Upper lobe of left lung (tissue), 6 donors: ENCODE results near the gene CA5A. TPM values are rescaled to one million over a fixed set of nuclear protein-coding genes. Genes with fewer than 3 reads are reported as not detected.

Experiments used
- ATAC-seq, 2 donors: fragments of 200-7000 bp; cut with Tn5 transposase; one replicate each; pipeline ENCODE4 v1.9.1; 2022; ENCODE audit warnings: mild to moderate bottlenecking in 2 of 2, moderate library complexity in 2 of 2; ENCODE audit not compliant: low FRiP score in 2 of 2
- DNase-seq, 2 donors: peaks; one replicate each; pipeline ENCODE4 v3.0.0-alpha.2; 2019 to 2020
- H3K27ac ChIP-seq, 4 donors: fragments of 200-600 bp; sonication (generic); one replicate each; pipeline ENCODE4 v1.5.1; 2016 to 2019
- H3K27me3 ChIP-seq, 4 donors: fragments of 200-600 bp; sonication (generic); one replicate each; pipeline ENCODE4 v1.5.1; 2017 to 2019
- H3K36me3 ChIP-seq, 4 donors: fragments of 200-600 bp; sonication (generic); one replicate each; pipeline ENCODE4 v1.5.1; 2016 to 2019
- H3K4me1 ChIP-seq, 4 donors: fragments of 200-600 bp; sonication (generic); one replicate each; pipeline ENCODE4 v1.5.1; 2018 to 2019
- H3K4me3 ChIP-seq, 4 donors: fragments of 200-600 bp; sonication (generic); one replicate each; pipeline ENCODE4 v1.5.1; 2017 to 2019; ENCODE audit warnings: mild to moderate bottlenecking in 2 of 4, moderate library complexity in 1 of 4
- H3K9me3 ChIP-seq, 4 donors: fragments of 200-600 bp; sonication (generic); one replicate each; pipeline ENCODE4 v1.5.1; 2018 to 2019
- EP300 ChIP-seq, 4 donors: sonication (generic); formaldehyde crosslinking; IDR thresholded peaks; one replicate each; pipeline ENCODE4 v1.5.1; 2017; ENCODE audit warnings: antibody characterized with exemption in 4 of 4, control low read depth in 2 of 4
- POLR2A ChIP-seq, 4 donors: fragments of 450-650 bp; IDR thresholded peaks; one replicate each; pipeline ENCODE4 v1.5.1; 2016 to 2017; ENCODE audit warnings: antibody characterized with exemption in 4 of 4, mild to moderate bottlenecking in 2 of 4
- POLR2AphosphoS5 ChIP-seq, 2 donors: sonication (generic); formaldehyde crosslinking; IDR thresholded peaks; one replicate each; pipeline ENCODE4 v1.5.1; 2017; ENCODE audit warnings: antibody characterized with exemption in 2 of 2
- WGBS, 2 donors: methylation state at CpG; one replicate each; pipeline ENCODE4 v1.1.5; 2017 to 2018; 5-methylcytosine and 5-hydroxymethylcytosine counted together
- total RNA-seq, 6 donors: library from RNA; depleted of rRNA in 4 of 6; stranded (reverse); fragments of >200 nt in 4 of 6; gene quantifications; one replicate each; pipeline versions ENCODE4 v1.1.0 to v1.2.1, GENCODE V29; 2016 to 2021
- TF ChIP-seq, protein P1 (sequence below), 6 experiments: fragments of 450-650 bp in 4 of 6; fragments of 200-600 bp in 2 of 6; sonication (generic) in 2 of 6; IDR thresholded peaks; one replicate each; pipeline ENCODE4 v1.5.1; 2016 to 2019; ENCODE audit warnings: antibody characterized with exemption in 6 of 6
- donor health status: DM: no; HTN: no; CAD: no; lungs with moderate emphysema.
- donor health status: DM: no; HTN: yes; CAD: no; lungs with severe emphysema.

The CA5A gene
- total RNA-seq, 6 donors from 2014 or later = under 0.01 to 0.20 (median 0.11) TPM; not detected in 3

DNA sequence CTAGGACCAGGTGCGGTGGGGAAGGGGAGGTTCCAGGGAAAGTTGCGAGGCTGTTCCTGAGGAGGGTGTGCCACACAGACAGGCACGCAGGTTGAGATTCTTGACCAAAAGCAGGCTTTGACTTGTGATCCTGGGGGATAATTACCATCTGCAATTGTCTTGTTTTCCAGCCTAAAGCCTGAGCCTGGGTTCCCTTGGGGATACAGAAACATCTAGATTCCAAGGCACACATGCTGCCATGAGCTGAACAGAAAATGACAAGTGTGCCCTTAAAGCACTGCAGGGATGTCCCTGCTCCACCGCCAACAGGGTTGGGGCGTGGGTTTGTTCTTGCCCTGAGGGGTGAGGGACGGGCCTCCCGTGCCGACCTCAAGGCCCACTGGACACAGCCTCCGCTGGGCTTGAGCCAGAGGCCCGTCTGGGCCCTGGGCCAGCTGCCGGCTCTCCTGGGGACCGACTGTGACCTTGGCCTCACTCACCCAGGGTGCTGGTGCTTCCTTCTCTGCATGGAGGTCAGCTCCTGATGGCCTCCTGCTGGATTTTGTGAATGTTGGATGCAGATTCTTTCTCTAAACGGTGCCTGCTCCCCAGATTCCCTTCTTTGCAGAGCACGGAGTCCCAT lies 14.0 kb downstream of the CA5A start:
- Histone ChIP-seq H3K4me1 (no peaks in the 10 kb centered on the region), H3K27me3 (no peaks in the 10 kb centered on the region), H3K4me3 (no peak overlapping the region), H3K36me3 (no peaks in the 10 kb centered on the region), H3K9me3 (no peaks in the 10 kb centered on the region), H3K27ac (no peak overlapping the region)
- no peak for ATAC-seq
- no peak for DNase-seq
- TF ChIP-seq, protein P1, sequence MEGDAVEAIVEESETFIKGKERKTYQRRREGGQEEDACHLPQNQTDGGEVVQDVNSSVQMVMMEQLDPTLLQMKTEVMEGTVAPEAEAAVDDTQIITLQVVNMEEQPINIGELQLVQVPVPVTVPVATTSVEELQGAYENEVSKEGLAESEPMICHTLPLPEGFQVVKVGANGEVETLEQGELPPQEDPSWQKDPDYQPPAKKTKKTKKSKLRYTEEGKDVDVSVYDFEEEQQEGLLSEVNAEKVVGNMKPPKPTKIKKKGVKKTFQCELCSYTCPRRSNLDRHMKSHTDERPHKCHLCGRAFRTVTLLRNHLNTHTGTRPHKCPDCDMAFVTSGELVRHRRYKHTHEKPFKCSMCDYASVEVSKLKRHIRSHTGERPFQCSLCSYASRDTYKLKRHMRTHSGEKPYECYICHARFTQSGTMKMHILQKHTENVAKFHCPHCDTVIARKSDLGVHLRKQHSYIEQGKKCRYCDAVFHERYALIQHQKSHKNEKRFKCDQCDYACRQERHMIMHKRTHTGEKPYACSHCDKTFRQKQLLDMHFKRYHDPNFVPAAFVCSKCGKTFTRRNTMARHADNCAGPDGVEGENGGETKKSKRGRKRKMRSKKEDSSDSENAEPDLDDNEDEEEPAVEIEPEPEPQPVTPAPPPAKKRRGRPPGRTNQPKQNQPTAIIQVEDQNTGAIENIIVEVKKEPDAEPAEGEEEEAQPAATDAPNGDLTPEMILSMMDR (IDR thresholded peaks at IDR 0.05) = no peak
- TF ChIP-seq EP300 (IDR thresholded peaks at IDR 0.05) (no peak), POLR2AphosphoS5 (IDR thresholded peaks at IDR 0.05) (no peak), POLR2A (IDR thresholded peaks at IDR 0.05) (no peak)
- whole genome bisulfite sequencing, 2 donors = 78 to 79% methylated on average over 5 to 14 of the region's 14 CpGs

DNA sequence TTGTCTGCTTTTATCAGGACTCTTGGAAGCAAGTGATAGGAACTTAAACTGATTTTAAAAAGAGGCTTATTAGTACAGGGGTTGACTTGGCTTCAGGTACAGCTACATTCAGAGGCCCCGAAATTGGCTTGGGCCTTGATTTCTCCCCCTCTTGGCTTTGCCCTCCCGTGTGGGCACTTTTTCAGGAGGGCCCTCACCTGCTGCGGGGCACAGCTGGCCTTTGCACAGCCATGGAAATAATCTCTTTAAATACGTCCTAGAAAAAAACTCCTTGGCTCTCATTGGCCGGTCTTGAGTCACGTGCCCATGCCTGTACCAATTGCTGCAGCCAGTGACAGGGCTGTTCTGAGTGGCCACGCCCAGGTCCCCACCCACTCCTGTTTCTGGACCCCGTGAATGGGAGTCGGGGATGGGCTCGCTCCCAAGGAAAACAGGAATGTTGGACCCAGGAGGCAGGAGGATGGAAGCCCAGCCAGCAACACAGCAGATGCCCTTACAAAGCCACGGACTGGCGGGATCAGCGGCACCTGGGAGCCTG lies 15.0 kb downstream of the CA5A start:
- TF ChIP-seq, protein P1 (IDR thresholded peaks at IDR 0.05) = no peak
- no peak for TF ChIP-seq POLR2A (IDR thresholded peaks at IDR 0.05)
- TF ChIP-seq POLR2AphosphoS5 (IDR thresholded peaks at IDR 0.05) = no peak
- no peak for TF ChIP-seq EP300 (IDR thresholded peaks at IDR 0.05)
- 86 to 88% methylated on average over 6 to 13 of the region's 13 CpGs for WGBS, 2 donors
- Histone ChIP-seq H3K36me3 (no peaks in the 10 kb centered on the region), H3K27me3 (no peaks in the 10 kb centered on the region), H3K4me3 (no peak overlapping the region), H3K27ac (no peak overlapping the region), H3K4me1 (no peaks in the 10 kb centered on the region), H3K9me3 (no peaks in the 10 kb centered on the region)
- no peak for DNase-seq
- ATAC-seq = no peak

GRCh38 chr16:87919681-87919994 lies 16.7 kb downstream of the CA5A start:
- Histone ChIP-seq H3K4me3 (no peak overlapping the region), H3K4me1 (no peaks in the 10 kb centered on the region), H3K27me3 (no peaks in the 10 kb centered on the region), H3K36me3 (no peaks in the 10 kb centered on the region), H3K27ac (no peak overlapping the region), H3K9me3 (no peaks in the 10 kb centered on the region)
- TF ChIP-seq EP300 (IDR thresholded peaks at IDR 0.05) (no peak), POLR2AphosphoS5 (IDR thresholded peaks at IDR 0.05) (no peak), POLR2A (IDR thresholded peaks at IDR 0.05) (no peak)
- TF ChIP-seq, protein P1 (IDR thresholded peaks at IDR 0.05) = no peak
- no peak for ATAC-seq
- 66 to 79% methylated on average over 5 to 10 of the region's 10 CpGs for WGBS, 2 donors
- no peak for DNase-seq

- Histone ChIP-seq H3K4me3 (no peak overlapping the region), H3K4me1 (no peaks in the 10 kb centered on the region), H3K27me3 (no peaks in the 10 kb centered on the region), H3K9me3 (no peaks in the 10 kb centered on the region), H3K36me3 (no peaks in the 10 kb centered on the region), H3K27ac (no peak overlapping the region)
- ATAC-seq (peak in 1 of 2 donors; percentile 68), DNase-seq (no peak)
- TF ChIP-seq POLR2AphosphoS5 (IDR thresholded peaks at IDR 0.05) = no peak
- TF ChIP-seq POLR2A (IDR thresholded peaks at IDR 0.05) = no peak
- no peak for TF ChIP-seq EP300 (IDR thresholded peaks at IDR 0.05)
- TF ChIP-seq, protein P1 (IDR thresholded peaks at IDR 0.05) = no peak
- 56 to 78% methylated on average over 17 to 25 of the region's 37 CpGs for WGBS, 2 donors
Measured at GRCh38 chr16:87918866-87919680, 17.3 kb downstream of the CA5A start.
